Activated T-cell treated with anti-CD3 and anti-CD28 coated beads, Interleukin-2, amount 50 U/mL, for 4 hours (primary cell): ENCODE data around the gene ZNF527. TPM values are rescaled to one million over a fixed set of nuclear protein-coding genes. Genes with fewer than 3 reads are reported as not detected.
"Not testable (repeated sequence)": the region's sequence is repeated elsewhere in the genome, so short reads cannot be mapped to it uniquely, and the experiment has no call there.

Source experiments
- ATAC-seq, 2 donors: fragments of 200-7000 bp; cut with Tn5 transposase; one replicate each; pipeline ENCODE4 v1.10.0; 2021
- DNase-seq: peaks from one replicate; pipeline ENCODE4 v3.0.0-alpha.2; 2020
- H3K27me3 Mint-ChIP-seq: one replicate; pipeline ENCODE4 v1.8.0; 2021; ENCODE audit warnings: low read depth, mixed read lengths
- H3K36me3 Mint-ChIP-seq: one replicate; pipeline ENCODE4 v1.8.0; 2022; ENCODE audit warnings: mixed read lengths; ENCODE audit not compliant: insufficient read depth
- H3K4me1 Mint-ChIP-seq: one replicate; pipeline ENCODE4 v1.8.0; 2021; ENCODE audit warnings: low read depth, mixed read lengths
- H3K4me3 Mint-ChIP-seq: one replicate; pipeline ENCODE4 v1.8.0; 2021; ENCODE audit warnings: mild to moderate bottlenecking, moderate library complexity, mixed read lengths
- H3K9me3 Mint-ChIP-seq: one replicate; pipeline ENCODE4 v1.8.0; 2021; ENCODE audit warnings: mixed read lengths
- total RNA-seq, 3 donors: library from RNA; stranded (reverse); gene quantifications; one replicate each; pipeline ENCODE4 v1.2.1, GENCODE V29; 2021

Gene ZNF527
- total RNA-seq, 3 donors from 2014 or later: 3.7 to 4.5 (median 3.8) TPM

DNA sequence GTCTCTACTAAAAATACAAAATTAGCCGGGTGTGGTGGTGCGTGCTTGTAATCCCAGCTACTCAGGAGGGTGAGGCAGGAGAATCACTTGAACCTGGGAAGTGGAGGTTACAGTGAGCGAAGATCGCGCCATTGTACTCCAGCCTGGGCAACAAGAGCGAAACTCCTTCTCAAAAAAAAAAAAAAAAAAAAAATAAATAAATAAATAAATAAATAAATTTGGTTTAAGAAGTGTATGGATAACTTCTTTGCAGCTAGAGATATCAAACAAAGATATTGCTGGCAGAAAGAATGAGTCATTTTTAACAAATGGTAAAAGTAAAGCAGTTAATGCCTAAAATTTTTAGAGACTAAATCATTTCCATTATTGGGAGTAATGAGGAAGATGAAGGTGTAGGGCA is 20.5 kb downstream of the ZNF527 start:
- peaks cover 57% of the 10 kb centered on the region for H3K9me3 Mint-ChIP-seq
- not testable (repeated sequence) for H3K27me3 Mint-ChIP-seq, DNase-seq, H3K4me3 Mint-ChIP-seq, H3K4me1 Mint-ChIP-seq, ATAC-seq
- peaks cover 36% of the 10 kb centered on the region for H3K36me3 Mint-ChIP-seq

DNA sequence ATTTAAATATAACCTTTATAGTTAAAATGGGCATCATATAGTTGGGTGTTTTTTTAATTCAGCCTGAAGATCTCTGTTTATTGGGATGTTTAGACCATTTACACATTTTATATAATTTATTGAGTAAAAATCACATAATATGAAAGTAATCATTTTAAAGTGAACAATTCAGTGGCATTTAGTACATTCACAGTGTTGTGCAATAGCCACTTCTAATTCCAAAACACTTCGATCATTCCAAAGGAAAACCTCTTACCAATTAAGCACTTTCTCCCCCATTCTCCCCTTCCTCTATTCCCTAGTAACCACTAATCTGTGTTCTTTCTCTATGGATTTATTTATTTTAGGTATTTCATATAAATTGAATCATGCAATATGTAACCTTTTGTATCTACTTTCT is 30.2 kb downstream of the ZNF527 start:
- H3K9me3 Mint-ChIP-seq: peaks cover 43% of the 10 kb centered on the region
- no peaks in the 10 kb centered on the region for H3K4me1 Mint-ChIP-seq
- DNase-seq: no peak
- peaks cover 2% of the 10 kb centered on the region for H3K36me3 Mint-ChIP-seq
- H3K4me3 Mint-ChIP-seq: no peak overlapping the region
- ATAC-seq: no peak
- no peaks in the 10 kb centered on the region for H3K27me3 Mint-ChIP-seq

DNA sequence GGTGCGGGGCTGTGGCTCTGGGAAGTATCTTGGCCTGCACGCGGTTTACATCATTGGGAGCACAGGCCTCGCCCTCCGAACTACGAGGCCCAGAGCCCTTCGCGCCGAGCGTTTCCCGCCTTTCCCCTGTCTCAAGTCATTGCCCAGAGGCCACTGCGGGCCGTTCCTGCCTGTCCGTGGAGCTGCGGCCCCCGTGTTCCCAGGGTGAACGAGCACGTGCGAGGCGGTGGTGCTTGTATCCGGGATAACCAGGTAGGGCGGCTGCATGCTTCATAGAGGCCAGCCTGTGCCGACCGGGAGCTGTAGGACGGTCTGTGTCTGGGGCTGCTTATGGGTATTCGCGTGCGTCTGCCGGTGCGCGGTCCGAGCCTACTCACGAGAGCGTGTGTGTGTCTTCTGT is 32.5 kb downstream of the ZNF527 start:
- Mint-ChIP-seq H3K4me3 (no peak overlapping the region), H3K27me3 (no peaks in the 10 kb centered on the region), H3K9me3 (peaks cover 45% of the 10 kb centered on the region), H3K36me3 (peaks cover 4% of the 10 kb centered on the region), H3K4me1 (no peaks in the 10 kb centered on the region)
- DNase-seq: no peak
- ATAC-seq: no peak

DNA sequence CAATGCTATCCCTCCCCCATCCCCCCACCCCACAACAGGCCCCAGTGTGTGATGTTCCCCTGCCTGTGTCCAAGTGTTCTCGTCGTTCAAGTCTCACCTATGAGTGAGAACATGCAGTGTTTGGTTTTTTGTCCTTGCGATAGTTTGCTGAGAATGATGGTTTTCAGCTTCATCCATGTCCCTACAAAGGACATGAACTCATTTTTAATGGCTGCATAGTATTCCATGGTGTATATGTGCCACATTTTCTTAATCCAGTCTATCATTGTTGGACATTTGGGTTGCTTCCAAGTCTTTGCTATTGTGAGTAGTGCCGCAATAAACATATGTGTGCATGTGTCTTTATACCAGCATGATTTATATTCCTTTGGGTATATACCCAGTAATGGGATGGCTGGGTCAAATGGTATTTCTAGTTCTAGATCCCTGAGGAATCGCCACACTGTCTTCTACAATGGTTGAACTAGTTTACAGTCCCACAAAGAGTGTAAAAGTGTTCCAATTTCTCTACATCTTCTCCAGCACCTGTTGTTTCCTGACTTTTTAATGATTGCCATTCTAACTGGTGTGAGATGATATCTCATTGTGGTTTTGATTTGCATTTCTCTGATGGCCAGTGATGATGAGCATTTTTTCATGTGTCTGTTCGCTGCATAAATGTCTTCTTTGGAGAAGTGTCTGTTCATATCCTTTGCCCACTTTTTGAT is 35.4 kb downstream of the ZNF527 start:
- not testable (repeated sequence) for H3K4me1 Mint-ChIP-seq, H3K27me3 Mint-ChIP-seq, ATAC-seq, DNase-seq, H3K4me3 Mint-ChIP-seq
- peaks cover 11% of the 10 kb centered on the region for H3K36me3 Mint-ChIP-seq
- H3K9me3 Mint-ChIP-seq: peaks cover 40% of the 10 kb centered on the region

- H3K4me3 Mint-ChIP-seq: no peak overlapping the region
- no peak for DNase-seq
- H3K9me3 Mint-ChIP-seq: peaks cover 50% of the 10 kb centered on the region
- H3K4me1 Mint-ChIP-seq: no peaks in the 10 kb centered on the region
- H3K27me3 Mint-ChIP-seq: no peaks in the 10 kb centered on the region
- no peak for ATAC-seq
- H3K36me3 Mint-ChIP-seq: peaks cover 48% of the 10 kb centered on the region
Observed at GRCh38 chr19:37412700-37413099, 41.8 kb downstream of the ZNF527 start.

DNA sequence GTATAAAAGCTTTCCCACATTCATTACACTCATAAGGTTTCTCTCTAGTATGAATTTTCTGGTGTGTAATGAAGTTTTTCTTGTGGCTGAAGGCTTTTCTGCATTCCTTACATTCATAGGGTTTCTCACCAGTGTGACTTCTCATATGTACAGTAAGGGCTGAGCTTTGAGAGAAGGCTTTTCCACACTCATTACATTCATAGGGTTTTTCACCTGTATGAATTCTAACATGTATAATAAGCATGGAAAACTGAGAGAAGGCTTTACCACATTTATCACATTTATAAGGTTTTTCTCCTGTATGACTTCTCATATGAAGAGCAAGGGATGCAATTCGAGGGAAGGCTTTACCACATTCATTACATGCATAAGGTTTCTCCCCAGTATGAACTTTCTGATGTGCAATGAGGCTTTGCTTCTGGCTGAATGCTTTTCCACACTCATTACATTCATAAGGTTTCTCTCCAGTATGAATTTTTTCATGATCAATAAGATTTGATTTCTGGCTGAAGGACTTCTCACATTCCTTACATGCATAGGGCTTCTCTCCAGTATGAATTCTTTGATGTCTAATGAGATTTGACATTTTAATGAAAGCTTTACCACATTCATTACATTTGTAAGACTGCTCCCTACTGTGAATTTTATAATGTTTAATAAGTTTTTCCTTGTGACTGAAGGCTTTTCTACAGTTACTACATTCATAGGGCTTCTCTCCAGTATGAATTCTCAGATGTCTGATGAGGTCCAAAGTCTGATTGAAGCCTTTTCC is 42.6 kb downstream of the ZNF527 start:
- H3K9me3 Mint-ChIP-seq: peaks cover 48% of the 10 kb centered on the region
- DNase-seq (no peak), ATAC-seq (no peak)
- no peaks in the 10 kb centered on the region for H3K4me1 Mint-ChIP-seq
- no peak overlapping the region for H3K4me3 Mint-ChIP-seq
- no peaks in the 10 kb centered on the region for H3K27me3 Mint-ChIP-seq
- peaks cover 51% of the 10 kb centered on the region for H3K36me3 Mint-ChIP-seq

Other genes starting within 250 kb of the ZNF527 start
- gene ZNF585A, start 198.4 kb upstream of the ZNF527 start, total RNA-seq: 10 to 100 TPM in 2 of 3 donors, 1 to 10 TPM in 1; 8.0 to 12.1 (median 10.2) TPM
- 1 to 10 TPM; 4.8 to 7.6 (median 6.4) TPM for gene ZNF585B, start 160.6 kb upstream of the ZNF527 start, total RNA-seq
- gene ZNF383, start 152.9 kb upstream of the ZNF527 start, total RNA-seq: 1 to 10 TPM; 5.0 to 7.5 (median 5.4) TPM
- gene ZNF569, start 96.3 kb downstream of the ZNF527 start, total RNA-seq: 1 to 10 TPM; 4.8 to 5.3 (median 5.1) TPM
- gene ZNF570, start 98.3 kb downstream of the ZNF527 start, total RNA-seq: 1 to 10 TPM; 3.2 to 3.8 (median 3.3) TPM
- gene ZNF793, start 135.8 kb downstream of the ZNF527 start, total RNA-seq: 1 to 10 TPM; 2.2 to 3.4 (median 3.2) TPM
- 1 to 10 TPM; 1.1 to 1.3 (median 1.3) TPM for gene ZNF571, start 223.7 kb downstream of the ZNF527 start, total RNA-seq
- gene ZNF540, start 223.8 kb downstream of the ZNF527 start, total RNA-seq: 1 to 10 TPM in 1 of 3 donors, under 1 TPM in 2; 0.45 to 1.0 (median 0.53) TPM